B cell (primary cell): ENCODE measurements around the gene MEIKIN.

Experiments used
- EZH2 ChIP-seq: IDR thresholded peaks from 2 replicates; pipeline ENCODE4 v1.6.1; 2012; ENCODE audit warnings: borderline replicate concordance, low read depth, mild to moderate bottlenecking, moderate library complexity, low read length; ENCODE audit not compliant: insufficient read depth, poor library complexity, severe bottlenecking
- TF ChIP-seq, protein P1 (sequence below): fragments of 200-600 bp; IDR thresholded peaks from one replicate; pipeline ENCODE4 v1.8.0; 2022; ENCODE audit warnings: antibody characterized with exemption, mild to moderate bottlenecking

GRCh38 chr5:131879705-131880104, 65.8 kb downstream of the MEIKIN start:
- TF ChIP-seq, protein P1, sequence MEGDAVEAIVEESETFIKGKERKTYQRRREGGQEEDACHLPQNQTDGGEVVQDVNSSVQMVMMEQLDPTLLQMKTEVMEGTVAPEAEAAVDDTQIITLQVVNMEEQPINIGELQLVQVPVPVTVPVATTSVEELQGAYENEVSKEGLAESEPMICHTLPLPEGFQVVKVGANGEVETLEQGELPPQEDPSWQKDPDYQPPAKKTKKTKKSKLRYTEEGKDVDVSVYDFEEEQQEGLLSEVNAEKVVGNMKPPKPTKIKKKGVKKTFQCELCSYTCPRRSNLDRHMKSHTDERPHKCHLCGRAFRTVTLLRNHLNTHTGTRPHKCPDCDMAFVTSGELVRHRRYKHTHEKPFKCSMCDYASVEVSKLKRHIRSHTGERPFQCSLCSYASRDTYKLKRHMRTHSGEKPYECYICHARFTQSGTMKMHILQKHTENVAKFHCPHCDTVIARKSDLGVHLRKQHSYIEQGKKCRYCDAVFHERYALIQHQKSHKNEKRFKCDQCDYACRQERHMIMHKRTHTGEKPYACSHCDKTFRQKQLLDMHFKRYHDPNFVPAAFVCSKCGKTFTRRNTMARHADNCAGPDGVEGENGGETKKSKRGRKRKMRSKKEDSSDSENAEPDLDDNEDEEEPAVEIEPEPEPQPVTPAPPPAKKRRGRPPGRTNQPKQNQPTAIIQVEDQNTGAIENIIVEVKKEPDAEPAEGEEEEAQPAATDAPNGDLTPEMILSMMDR = no peak
- no peak for TF ChIP-seq EZH2
